Hepatocyte (in vitro differentiated cells): ENCODE results near the gene NR6A1. TPM values are rescaled to one million over a fixed set of nuclear protein-coding genes. Genes with fewer than 3 reads are reported as not detected.

Experiments
- DNase-seq: peaks from one replicate; pipeline ENCODE4 v3.0.0-alpha.2; 2016; ENCODE audit warnings: low spot score
- H2AFZ ChIP-seq: fragments of 200-600 bp; sonication (generic); 2 replicates; pipeline ENCODE4 v1.6.0; 2016; ENCODE audit warnings: antibody characterized with exemption, mild to moderate bottlenecking
- H3K27ac ChIP-seq: fragments of 200-600 bp; sonication (generic); 2 replicates; pipeline ENCODE4 v1.5.1; 2016; ENCODE audit warnings: mild to moderate bottlenecking
- H3K27me3 ChIP-seq: fragments of 200-600 bp; sonication (generic); 2 replicates; pipeline ENCODE4 v1.6.1; 2016
- H3K36me3 ChIP-seq: fragments of 200-600 bp; sonication (generic); replicated peaks from 2 replicates; pipeline ENCODE4 v1.5.1; 2016; ENCODE audit warnings: low read depth; ENCODE audit not compliant: insufficient read depth
- H3K4me1 ChIP-seq: fragments of 200-600 bp; sonication (generic); 2 replicates; pipeline ENCODE4 v1.5.1; 2016; ENCODE audit warnings: mild to moderate bottlenecking, moderate library complexity; ENCODE audit not compliant: insufficient read depth
- H3K4me2 ChIP-seq: fragments of 200-600 bp; sonication (generic); 2 replicates; pipeline ENCODE4 v1.6.0; 2016
- H3K4me3 ChIP-seq: fragments of 200-600 bp; sonication (generic); 2 replicates; pipeline ENCODE4 v1.5.1; 2016; ENCODE audit warnings: mild to moderate bottlenecking
- H3K79me2 ChIP-seq: fragments of 200-600 bp; sonication (generic); 2 replicates; pipeline ENCODE4 v1.6.0; 2017; ENCODE audit warnings: mild to moderate bottlenecking
- H3K9me2 ChIP-seq: fragments of 200-600 bp; sonication (generic); replicated peaks from 2 replicates; pipeline ENCODE4 v1.6.0; 2017; ENCODE audit warnings: mild to moderate bottlenecking; ENCODE audit not compliant: insufficient read depth
- H3K9me3 ChIP-seq: fragments of 200-600 bp; sonication (generic); 2 replicates; pipeline ENCODE4 v1.5.1; 2016; ENCODE audit warnings: low read depth, mild to moderate bottlenecking
- H4K20me1 ChIP-seq: fragments of 200-600 bp; sonication (generic); 2 replicates; pipeline ENCODE4 v1.6.0; 2016; ENCODE audit warnings: mild to moderate bottlenecking; ENCODE audit not compliant: insufficient read depth, poor library complexity, severe bottlenecking
- CTCF ChIP-seq: fragments of 200-600 bp; sonication (generic); IDR thresholded peaks from 2 replicates; pipeline ENCODE4 v1.5.1; 2016; ENCODE audit warnings: antibody characterized with exemption, mild to moderate bottlenecking; ENCODE audit not compliant: poor library complexity
- EZH2 ChIP-seq: fragments of 200-600 bp; sonication (generic); IDR thresholded peaks from 2 replicates; pipeline ENCODE4 v1.6.1; 2016; ENCODE audit warnings: antibody characterized with exemption, mild to moderate bottlenecking, borderline replicate concordance
- EZH2phosphoT487 ChIP-seq: fragments of 200-600 bp; sonication (generic); IDR thresholded peaks from one replicate; pipeline ENCODE4 v1.6.1; 2018; ENCODE audit warnings: antibody characterized with exemption, mild to moderate bottlenecking, low read depth, moderate library complexity; ENCODE audit not compliant: unreplicated experiment, severe bottlenecking
- WGBS: methylation state at CpG from one replicate; pipeline ENCODE4 v1.1.6; 2016; ENCODE audit warnings: low lambda C conversion rate; ENCODE audit errors: missing lambda C conversion rate; 5-methylcytosine and 5-hydroxymethylcytosine counted together
- polyA plus RNA-seq: library from polyadenylated mRNA; unstranded; fragments of >200 nt; fragmentation: Nextera tagmentation; extraction: Ambion mirVana; gene quantifications from 2 replicates; pipeline ENCODE4 v1.2.1, GENCODE V29; 2016
- total RNA-seq: library from RNA; depleted of rRNA; stranded (reverse); fragments of >200 nt; gene quantifications from 2 replicates; pipeline ENCODE4 v1.2.3, GENCODE V29; 2014

The NR6A1 gene
- total and polyA plus RNA-seq, 2 experiments from 2014 or later = 1.2 to 4.0 TPM

GRCh38 chr9:124602204-124602603, 168.9 kb downstream of the NR6A1 start:
- peak; percentile 23 for DNase-seq
- WGBS = 37% methylated on average over 2 of the region's 2 CpGs
- TF ChIP-seq EZH2 (no peak), CTCF (no peak), EZH2phosphoT487 (no peak)
- Histone ChIP-seq H3K27me3 (no peaks in the 10 kb centered on the region), H3K4me1 (no peaks in the 10 kb centered on the region), H3K36me3 (no peaks in the 10 kb centered on the region), H3K4me3 (no peak overlapping the region), H3K79me2 (no peaks in the 10 kb centered on the region), H3K9me2 (no peaks in the 10 kb centered on the region), H3K27ac (no peak overlapping the region), H4K20me1 (no peaks in the 10 kb centered on the region), H3K4me2 (no peak overlapping the region), H2AFZ (no peak overlapping the region), H3K9me3 (no peaks in the 10 kb centered on the region)

GRCh38 chr9:124600407-124600806, 170.7 kb downstream of the NR6A1 start:
- TF ChIP-seq EZH2phosphoT487 (no peak), CTCF (no peak), EZH2 (no peak)
- Histone ChIP-seq H3K79me2 (no peaks in the 10 kb centered on the region), H3K4me1 (peaks cover 17% of the 10 kb centered on the region), H2AFZ (no peak overlapping the region), H3K9me2 (no peaks in the 10 kb centered on the region), H3K4me2 (no peak overlapping the region), H3K9me3 (no peaks in the 10 kb centered on the region), H3K36me3 (no peaks in the 10 kb centered on the region), H3K4me3 (no peak overlapping the region), H4K20me1 (no peaks in the 10 kb centered on the region), H3K27ac (no peak overlapping the region), H3K27me3 (no peaks in the 10 kb centered on the region)
- no peak for DNase-seq

- TF ChIP-seq EZH2phosphoT487 (no peak), CTCF (no peak), EZH2 (no peak)
- WGBS = 98% methylated on average over 39 of the region's 39 CpGs
These were observed 171.9 kb downstream of the NR6A1 start for GRCh38 chr9:124599121-124599795.

More at GRCh38 chr9:124599121-124599795, 171.9 kb downstream of the NR6A1 start:
- Histone ChIP-seq H3K4me1 (peaks cover 29% of the 10 kb centered on the region), H3K79me2 (no peaks in the 10 kb centered on the region), H3K27me3 (no peaks in the 10 kb centered on the region), H2AFZ (no peak overlapping the region), H3K36me3 (no peaks in the 10 kb centered on the region), H4K20me1 (no peaks in the 10 kb centered on the region), H3K27ac (no peak overlapping the region), H3K9me2 (no peaks in the 10 kb centered on the region), H3K4me2 (no peak overlapping the region), H3K9me3 (no peaks in the 10 kb centered on the region), H3K4me3 (no peak overlapping the region)
- no peak for DNase-seq
